Caki2 (cell line): Measurements from ENCODE around the gene TBC1D22B. TPM values are rescaled to one million over a fixed set of nuclear protein-coding genes. Genes with fewer than 3 reads are reported as not detected.

Experiments
- DNase-seq: peaks from one replicate; pipeline ENCODE4 v3.0.0-alpha.2; 2015; ENCODE audit warnings: low read depth
- in situ Hi-C: cut with HindIII; loops from 2 replicates; pipeline ENCODE4 v1.10.0; 2016; ENCODE audit warnings: low sequenced_read_pairs, low pct_unique_long_range_greater_than_20kb, mixed read lengths
- total RNA-seq: library from RNA; depleted of rRNA; stranded (reverse); fragments of >200 nt; shearing (Covaris generic); gene quantifications from 2 replicates; pipeline ENCODE4 v1.2.3, GENCODE V29; 2014; ENCODE audit warnings: low replicate concordance; rRNA removed

The TBC1D22B gene
- total RNA-seq, 1 experiment from 2014 or later = 6.1 TPM

DNA sequence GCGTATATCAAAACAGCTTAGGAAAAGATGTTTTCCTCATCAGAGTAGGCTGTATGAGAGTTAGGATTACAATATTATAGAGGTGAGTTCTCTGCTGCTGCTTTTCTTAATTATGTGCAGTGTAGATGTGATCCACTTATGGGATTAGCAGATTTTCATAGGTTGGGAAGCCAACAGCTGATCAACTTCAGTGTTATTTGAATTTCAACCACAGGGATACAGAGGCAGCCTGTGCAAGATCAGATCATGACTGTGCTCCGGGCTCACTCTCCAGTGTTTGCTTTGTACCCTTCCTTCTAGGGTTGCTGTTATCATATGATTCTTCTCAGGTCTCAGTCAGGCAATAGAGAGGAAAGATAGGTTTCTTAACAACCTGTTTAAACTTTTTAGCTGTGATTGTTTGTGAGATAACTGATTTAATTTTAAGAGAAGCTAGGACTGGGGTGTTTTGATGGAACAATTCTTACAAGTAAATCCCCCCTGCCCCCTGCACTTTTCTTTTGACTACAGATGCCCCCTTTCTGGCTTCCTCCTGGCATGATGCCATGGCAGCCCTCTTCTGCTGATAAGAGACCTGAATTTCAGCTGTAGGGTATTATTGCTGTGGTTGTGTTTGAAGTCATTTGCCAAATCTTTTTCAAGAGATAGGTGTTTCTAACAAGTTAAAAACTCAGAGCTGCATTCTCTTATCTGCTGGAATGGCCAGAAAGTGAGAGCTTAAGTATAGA, 104.7 kb downstream of the TBC1D22B start:
- no peak for DNase-seq
- in situ Hi-C loops = no loop called here

GRCh38 chr6:37365791-37366190, 108.2 kb downstream of the TBC1D22B start:
- DNase-seq = no peak
- in situ Hi-C loops = no loop called here

DNA sequence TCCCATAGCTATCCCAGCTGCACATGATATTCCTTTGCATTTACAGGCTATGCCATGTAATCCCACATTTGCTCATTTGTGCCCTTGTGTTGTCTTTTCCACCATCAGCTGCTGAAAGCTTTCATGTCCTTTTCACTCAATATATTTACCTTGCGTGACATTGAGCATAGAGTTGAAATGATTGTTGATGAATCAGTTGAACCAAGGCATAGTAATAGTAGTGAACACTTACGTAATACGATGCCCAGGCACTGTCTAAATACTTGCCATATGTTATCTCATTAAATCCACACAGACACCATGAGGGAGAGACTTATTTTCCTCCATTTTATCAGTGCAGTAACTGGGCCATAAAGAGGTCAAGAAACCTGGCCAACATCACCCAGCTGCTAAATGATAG, 109.3 kb downstream of the TBC1D22B start:
- no peak for DNase-seq
- in situ Hi-C loops = no loop called here

- in situ Hi-C loops = no loop called here
- no peak for DNase-seq
Observed at GRCh38 chr6:37368961-37369320, 111.4 kb downstream of the TBC1D22B start.

DNA sequence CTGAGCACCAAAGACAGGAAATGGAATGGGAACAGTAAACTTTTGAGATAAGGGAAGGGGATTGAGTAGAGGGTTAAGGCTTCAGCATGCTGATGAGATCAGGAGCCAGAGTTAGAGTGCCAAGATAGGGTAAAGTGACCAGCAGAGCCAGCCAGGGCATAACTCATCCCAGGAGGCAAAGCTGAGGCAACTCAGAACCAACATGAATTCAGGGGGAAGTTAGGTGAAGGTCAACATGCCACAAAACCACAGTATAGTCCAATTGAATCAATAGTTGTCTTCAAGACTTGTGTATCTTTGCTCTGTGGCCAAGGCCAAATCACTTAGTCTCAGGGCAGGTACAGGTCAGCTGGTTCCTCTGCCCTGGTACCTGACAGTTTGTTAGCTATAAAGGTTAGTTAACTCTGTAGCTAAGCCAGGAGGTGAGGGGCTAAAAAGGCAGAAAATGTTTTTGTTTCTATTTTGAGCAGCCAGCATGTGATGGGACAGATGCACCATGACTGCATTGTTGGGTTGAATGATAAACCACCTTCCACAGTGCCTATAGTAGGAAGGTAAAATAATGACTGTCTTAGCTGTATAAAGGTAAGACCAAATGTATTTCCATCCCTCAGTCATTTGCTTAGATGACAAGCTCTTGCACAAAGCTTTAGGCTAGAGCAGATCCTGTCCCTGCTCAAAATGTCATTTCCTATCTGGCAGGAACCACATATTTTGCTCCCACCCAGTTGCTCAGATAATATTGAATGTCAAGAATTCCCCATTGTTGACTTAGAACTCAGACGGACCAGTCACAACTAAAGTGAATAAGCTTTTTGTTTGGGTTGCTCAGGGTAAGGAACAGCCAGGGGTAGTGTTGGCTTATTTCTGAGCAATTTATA, 112.0 kb downstream of the TBC1D22B start:
- no peak for DNase-seq
- in situ Hi-C loops = no loop called here

DNA sequence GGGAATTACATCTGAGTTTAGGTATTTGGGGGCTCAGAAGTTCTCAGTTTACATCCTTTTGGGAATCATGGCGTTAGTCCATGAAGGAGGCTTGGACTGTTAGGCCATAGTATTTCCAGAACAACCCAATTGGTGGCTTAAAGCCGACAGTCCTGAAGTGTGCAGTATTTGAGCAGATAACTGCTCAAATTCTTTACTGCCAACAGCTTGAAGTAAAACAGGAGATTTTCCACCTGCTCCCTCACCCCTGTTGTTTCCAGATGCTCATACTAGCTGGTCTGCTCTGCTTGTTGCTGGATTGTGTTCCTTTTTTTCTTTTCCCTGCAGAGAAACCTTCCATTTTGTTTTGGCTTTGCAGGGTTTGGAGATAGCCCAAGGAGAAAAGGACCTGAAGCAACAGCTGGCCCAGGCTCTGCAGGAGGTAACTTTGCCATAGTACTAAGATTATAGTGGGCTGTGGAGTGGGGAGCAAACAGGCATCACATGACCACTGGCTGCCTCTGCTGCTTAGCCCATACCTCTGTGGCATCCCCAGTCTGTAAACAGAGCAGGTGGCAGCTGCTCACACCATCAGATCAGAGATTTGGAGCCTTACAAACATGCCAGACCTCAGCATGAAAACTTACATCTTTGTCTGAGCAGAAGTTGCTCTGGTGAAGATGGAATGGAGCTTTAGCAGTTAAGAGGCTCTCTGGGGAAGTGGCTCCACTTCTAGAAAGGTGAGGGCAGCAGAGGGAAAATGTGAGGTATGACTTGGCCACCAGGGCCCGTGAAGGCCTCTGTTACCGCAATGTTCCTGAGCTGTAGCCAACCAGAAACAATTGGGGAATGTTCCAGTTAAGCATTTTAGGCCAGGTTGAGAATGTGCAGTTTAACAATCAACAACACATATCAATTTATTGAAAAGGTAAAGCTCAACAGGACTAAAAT, 113.8 kb downstream of the TBC1D22B start:
- in situ Hi-C loops = no loop called here

DNA sequence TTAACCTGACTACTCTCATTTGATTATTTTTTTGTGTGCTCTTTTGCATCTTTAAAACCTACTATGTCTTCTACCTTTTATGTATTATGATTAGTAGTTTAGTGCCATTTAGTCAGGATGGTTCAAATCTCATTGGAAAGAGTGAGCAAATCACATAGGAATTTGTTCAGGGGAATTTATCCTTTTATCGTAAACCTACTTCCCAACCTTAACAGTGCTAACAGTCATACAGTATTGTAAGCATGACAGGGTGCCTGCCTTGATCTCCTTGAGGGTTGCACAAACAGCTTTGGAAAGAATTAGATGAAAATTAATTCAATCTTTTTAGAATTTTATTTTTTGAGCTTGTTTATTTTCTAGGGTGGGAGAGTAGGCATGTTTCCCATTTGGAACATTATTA, 114.5 kb downstream of the TBC1D22B start:
- in situ Hi-C loops = no loop called here
- no peak for DNase-seq

More for the DNA sequence above, 113.8 kb downstream of the TBC1D22B start:
- DNase-seq = no peak

GRCh38 chr6:37373822-37374471, 116.4 kb downstream of the TBC1D22B start:
- in situ Hi-C loops = no loop called here

DNA sequence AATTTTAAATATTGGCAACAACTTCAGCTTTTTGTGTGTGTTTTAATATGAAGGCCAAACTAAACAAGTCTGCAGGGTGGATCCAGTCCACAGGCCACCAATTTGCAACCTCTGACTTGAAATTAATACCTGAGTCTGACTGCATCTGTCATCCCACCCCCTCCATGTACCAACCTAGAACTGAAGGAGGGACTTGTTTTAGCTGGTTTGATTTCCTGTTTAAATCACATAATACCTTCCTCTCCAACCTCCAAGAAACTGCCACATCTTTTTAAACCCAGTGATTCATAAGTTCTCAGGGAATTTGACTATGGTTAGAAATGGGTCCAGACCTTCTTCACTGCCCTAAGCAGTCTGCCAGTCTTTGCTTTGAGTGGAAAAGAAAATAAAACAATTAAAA, 117.8 kb downstream of the TBC1D22B start:
- in situ Hi-C loops = no loop called here
- DNase-seq = no peak

More at GRCh38 chr6:37373822-37374471, 116.4 kb downstream of the TBC1D22B start:
- no peak for DNase-seq

- in situ Hi-C loops = no loop called here
- DNase-seq = no peak
Observed at GRCh38 chr6:37376078-37376743, 118.6 kb downstream of the TBC1D22B start.

DNA sequence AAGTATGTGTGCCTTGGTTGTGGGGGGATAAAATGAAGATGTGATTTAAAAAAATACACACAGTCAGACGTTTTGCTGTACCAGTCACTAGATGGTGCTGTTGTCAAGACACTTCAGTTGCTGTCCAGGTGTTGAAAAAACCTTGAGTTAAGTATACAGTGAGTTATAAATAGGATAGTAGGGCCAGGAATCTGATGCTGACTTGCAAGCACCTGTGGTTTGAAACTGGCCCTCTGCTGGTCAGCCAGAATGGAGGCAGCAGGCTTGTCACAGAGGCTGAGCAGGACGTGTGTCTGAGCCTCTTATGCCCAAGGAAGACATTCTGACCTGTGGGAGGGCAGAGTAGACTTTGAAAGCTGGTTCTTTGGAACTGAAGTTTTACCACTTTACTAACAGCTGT, 124.0 kb downstream of the TBC1D22B start:
- in situ Hi-C loops = no loop called here
- peak; percentile 77 for DNase-seq

Other genes starting within 250 kb of the TBC1D22B start
- gene PIM1, start 87.6 kb upstream of the TBC1D22B start, total RNA-seq = 17.0 and 21.5 TPM in 2 replicates
- 0.74 TPM in 1 of 2 replicates, not detected in the other for gene TMEM217, start 372 bp downstream of the TBC1D22B start, total RNA-seq
- 20.4 and 36.1 TPM in 2 replicates for gene RNF8, start 96.2 kb downstream of the TBC1D22B start, total RNA-seq
- 46.0 and 84.5 TPM in 2 replicates for gene CMTR1, start 175.4 kb downstream of the TBC1D22B start, total RNA-seq
- gene CCDC167, start 242.1 kb downstream of the TBC1D22B start, total RNA-seq = 101 and 145 TPM in 2 replicates